ENCODE data around the gene PXN. TPM values are rescaled to one million over a fixed set of nuclear protein-coding genes. Genes with fewer than 3 reads are reported as not detected.

PXN gene
- total and polyA plus RNA-seq, 2 of the 13 experiments (the other 11 are each of a cell fraction or from before 2014, with no cell fraction given), result 13.6 to 14.2 TPM

- TF ChIP-seq ZNF276 (CRISPR knock-in tag; IDR thresholded peaks at IDR 0.05; ENCODE audit: low read depth) (no peak), DBP (CRISPR knock-in tag; IDR thresholded peaks at IDR 0.05; ENCODE audit: not compliant biosample characterization) (no peak), GLI4 (CRISPR knock-in tag; IDR thresholded peaks at IDR 0.05; ENCODE audit: borderline replicate concordance) (no peak), HNF4A (CRISPR knock-in tag; IDR thresholded peaks at IDR 0.05) (no peak), KDM5A (IDR thresholded peaks at IDR 0.05; ENCODE audit: borderline replicate concordance, low read length) (peak; percentile 67; the same call in 1 of the 2 replicates), KDM5B (CRISPR knock-in tag; IDR thresholded peaks at IDR 0.05; ENCODE audit: borderline replicate concordance) (no peak), ZBTB4 (CRISPR knock-in tag; IDR thresholded peaks at IDR 0.05; ENCODE audit: borderline replicate concordance) (no peak), ZNF331 (CRISPR knock-in tag; IDR thresholded peaks at IDR 0.05) (no peak), ZNF235 (CRISPR knock-in tag; IDR thresholded peaks at IDR 0.05; ENCODE audit: borderline replicate concordance) (no peak), ZBTB49 (CRISPR knock-in tag; IDR thresholded peaks at IDR 0.05; ENCODE audit: borderline replicate concordance) (no peak), ZNF501 (CRISPR knock-in tag; IDR thresholded peaks at IDR 0.05) (no peak), ZNF224 (CRISPR knock-in tag; IDR thresholded peaks at IDR 0.05) (0 out of 2 replicates have a peak, but pooled peaks have one; percentile 62), FOXK2 (IDR thresholded peaks at IDR 0.05) (no peak), THAP11 (CRISPR knock-in tag; IDR thresholded peaks at IDR 0.05) (no peak), GMEB2 (CRISPR knock-in tag; IDR thresholded peaks at IDR 0.05; ENCODE audit: low read depth) (no peak)
Measured at GRCh38 chr12:120228041-120228290, 37.6 kb downstream of the PXN start (continued).

Measured in HepG2 (cell line).